GM18519 (cell line): ENCODE results near the gene SPATS2.

ENCODE experiments used
- ATAC-seq: cut with Tn5 transposase; IDR thresholded peaks from one replicate; pipeline ENCODE4 v1.9.1; 2021; ENCODE audit warnings: mild to moderate bottlenecking, moderate library complexity; ENCODE audit not compliant: unreplicated experiment, low FRiP score

The SPATS2 gene

DNA sequence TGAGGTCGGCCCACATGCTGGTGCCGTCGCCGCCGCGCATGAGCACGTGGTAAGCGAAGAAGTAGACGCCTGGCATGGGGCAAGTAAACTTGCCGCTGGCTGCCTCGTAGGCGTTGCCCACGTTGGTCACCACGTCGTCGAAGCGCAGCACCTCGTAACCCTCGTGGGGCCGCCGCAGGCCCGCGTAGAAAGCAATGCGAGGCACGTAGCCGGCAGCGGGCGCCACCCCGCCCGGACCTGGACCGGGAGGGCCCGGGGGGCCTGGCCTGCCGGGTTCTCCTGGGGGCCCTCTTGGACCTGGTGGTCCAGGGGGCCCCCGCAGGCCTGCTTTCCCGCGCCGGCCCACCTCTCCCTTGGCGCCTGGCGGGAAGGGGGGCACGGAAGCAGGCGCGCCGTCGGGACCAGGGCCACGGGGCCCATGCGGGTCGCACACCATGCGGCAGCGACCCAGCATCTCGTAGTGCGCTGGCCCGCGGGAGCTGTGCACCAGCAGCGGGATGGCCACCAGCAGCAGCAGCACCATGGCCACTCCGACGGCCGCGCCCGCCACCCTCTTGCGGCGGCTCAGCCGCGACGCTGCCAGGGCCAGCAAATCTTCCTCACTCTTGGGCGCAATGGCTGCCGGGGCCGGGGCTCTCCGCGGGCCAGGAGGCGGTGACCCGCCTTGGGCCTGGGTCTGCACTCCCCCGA lies 31.2 kb upstream of the SPATS2 start:
- ATAC-seq: no peak

GRCh38 chr12:49336645-49337584 lies 30.3 kb upstream of the SPATS2 start, which contains the start of gene C1QL4:
Gene C1QL4 (minus strand): TSS chr12:49337188. CDS start chr12:49336477, 711 bp downstream.
- ATAC-seq: no peak

DNA sequence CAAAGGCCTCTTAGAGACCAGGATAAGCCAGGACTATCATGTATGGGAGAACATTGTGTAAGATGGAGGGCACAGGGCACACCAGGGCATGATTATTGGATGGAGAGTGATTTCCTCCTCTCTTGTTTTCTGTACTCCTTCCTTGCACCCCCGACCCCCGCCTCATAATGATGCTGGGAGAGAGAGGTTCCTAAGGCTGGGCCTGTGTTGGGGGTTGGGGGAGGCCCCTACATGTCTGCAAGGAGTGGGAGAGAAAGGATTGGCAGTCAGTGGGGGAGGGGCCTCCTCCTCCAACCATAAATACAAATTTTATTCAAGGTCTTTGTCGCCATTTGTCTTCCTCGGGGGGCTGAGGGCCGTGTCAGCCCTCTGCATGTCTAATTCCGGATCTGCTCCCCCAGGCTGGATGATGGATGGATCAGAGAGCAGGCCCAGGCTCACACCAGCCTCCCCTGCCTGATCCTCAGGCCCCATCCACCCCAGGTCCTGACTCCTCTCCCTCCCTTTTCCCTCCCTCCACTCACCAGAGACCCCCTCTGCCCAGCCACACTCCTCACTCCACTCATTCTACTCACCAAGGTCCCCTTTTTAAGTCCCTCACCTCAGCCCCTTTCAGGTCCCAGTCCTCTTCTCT lies 28.3 kb upstream of the SPATS2 start:
- no peak for ATAC-seq

DNA sequence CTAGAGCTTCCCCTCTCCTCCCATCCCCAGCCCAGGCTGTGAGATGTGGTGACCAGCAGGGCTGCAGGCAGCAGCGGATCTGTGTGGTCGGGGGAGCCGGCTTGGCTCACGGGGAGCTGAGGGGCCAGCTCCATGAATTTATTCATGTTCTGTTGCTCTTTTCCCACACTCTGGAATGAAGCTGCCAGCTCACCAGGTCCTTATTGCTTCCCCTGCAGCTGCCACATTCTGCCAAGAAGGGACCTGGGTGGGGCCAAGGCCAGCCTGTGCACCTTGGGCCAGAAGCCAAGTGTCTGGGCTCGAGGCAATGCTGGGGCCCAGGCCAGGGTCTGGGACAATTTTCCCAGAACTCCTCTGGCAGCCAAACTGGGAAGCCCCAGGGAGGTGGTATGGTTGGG lies 27.8 kb upstream of the SPATS2 start:
- ATAC-seq: no peak

DNA sequence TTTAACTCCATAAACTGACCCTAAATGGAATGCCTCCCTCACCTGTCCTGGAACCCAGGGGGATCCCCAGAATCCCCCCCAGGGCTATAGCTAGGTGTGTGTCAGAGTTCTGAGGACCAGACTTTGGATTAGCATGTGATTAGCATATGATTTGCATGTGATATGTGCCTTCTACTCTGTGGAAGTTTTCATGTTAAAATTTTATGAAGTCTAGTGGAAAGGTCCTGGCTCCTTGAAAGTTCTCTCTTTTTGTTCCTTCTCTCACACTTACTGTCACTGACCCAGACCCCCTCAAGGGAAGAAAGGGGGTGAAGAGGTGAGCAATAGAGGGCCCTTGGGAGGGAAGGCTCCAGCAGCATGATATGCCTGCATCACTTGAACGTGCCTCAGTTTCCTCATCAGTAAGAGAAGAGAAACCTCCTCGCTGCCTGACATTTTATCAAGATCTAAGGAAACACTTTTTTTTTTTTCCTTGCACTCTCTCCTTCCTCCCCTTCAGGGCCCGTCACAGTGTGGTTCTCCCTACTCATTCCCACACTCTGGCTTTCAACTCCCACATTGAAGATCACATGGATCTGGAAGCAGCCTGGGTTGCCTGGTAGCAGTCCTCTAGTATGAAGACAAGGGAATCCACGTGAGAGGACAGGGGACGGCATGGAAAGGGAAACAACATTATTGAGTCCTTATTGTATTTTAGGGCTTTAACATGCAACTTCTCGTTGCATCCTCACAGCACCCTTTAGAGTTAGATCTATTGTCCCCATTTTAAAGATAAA lies 27.0 kb upstream of the SPATS2 start:
- ATAC-seq: no peak

GRCh38 chr12:49340971-49341776 lies 26.1 kb upstream of the SPATS2 start:
- ATAC-seq: no peak

DNA sequence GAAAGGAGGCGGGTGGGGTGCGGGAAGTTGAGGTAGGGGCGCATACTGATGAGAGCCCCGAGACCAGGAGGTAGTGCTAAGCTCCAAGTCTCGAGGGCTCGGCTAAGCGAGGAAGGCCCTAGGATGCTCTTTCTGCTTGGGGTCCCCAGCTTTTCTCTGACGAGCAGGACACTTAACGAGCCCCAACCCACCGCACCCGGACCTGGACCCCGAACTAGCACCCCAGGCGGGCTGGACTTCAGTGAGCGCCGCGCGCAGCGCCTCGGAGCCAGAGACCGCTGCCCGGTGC lies 25.5 kb upstream of the SPATS2 start:
- ATAC-seq: no peak

GRCh38 chr12:49342066-49342913 lies 25.0 kb upstream of the SPATS2 start:
- peak; percentile 53 for ATAC-seq

GRCh38 chr12:49342914-49343731 lies 24.1 kb upstream of the SPATS2 start:
- ATAC-seq: no peak

GRCh38 chr12:49344486-49345050 lies 22.7 kb upstream of the SPATS2 start:
- no peak for ATAC-seq

- ATAC-seq: no peak
Measured at GRCh38 chr12:49345051-49345824, 22.0 kb upstream of the SPATS2 start.

DNA sequence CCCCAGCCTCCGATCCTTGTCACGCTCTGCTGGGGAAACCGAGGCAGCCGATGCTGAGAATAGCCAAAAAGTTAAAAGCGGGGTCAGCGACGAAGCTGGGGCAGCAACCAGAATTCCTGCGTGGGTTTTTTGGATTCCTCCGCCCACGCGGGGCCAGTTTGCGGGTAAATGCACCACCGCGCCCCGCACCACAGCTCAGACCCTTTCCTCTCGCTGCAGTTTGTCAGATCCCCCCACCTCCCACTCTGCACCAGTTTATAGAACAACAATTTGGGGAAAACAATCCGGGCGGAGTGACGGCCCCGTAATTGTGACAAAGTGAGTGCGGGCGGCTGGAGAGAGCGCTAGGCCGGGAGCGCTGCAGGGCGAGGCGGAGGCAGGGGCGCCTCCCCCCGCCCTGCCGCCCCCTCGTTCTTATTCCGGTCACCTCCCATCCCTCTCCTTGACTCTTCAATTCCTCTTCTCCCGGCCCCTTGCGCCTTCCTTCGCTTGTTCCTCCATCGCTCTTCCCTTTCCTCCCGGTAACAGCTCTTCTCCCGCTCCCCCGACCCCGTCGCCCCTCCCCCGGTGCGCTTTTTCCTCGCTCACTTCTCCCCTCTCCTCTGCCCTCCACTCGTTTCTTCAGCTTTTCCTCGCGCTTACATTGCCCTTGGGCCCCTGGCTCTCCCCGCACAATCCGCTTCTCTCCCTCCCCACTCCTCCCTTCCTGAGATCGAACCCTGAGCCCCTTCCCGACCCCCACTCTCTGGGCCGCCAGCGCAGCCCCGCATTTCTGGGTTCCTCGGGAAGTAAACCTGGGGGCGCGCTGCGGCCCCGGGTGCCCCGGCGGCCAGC lies 21.2 kb upstream of the SPATS2 start:
- ATAC-seq: no peak

DNA sequence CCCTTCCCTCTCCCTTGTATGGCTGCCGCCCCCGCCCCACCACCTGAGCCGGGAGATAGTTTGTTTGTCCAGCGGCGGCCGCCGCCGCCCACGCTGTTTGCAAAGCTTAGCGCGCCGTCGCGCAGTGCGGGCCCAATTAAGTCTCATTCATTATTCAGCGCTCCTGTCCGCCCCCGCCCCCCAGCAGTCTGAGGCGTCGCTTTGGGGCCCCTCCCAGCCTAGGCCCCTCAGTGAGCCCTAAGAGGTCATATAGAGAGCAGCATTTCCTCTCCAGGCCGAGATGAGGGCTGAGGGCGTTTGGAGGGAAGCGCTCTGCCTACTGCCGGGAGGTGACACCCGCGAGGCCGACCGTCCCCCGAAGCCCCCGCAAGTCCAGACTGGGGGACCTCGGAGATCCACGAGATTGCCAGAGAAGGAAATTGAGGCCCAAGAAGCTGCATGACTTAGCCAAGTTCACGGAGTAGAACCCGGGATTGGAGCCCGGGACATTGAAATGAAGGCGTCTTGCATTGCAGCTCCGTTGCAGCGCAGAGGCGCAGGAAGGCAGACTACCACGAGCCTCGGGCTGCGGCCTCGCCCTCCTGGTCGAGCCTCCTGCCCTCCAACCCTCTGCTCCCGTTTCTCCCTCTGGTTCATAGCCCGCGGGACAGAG lies 20.5 kb upstream of the SPATS2 start, which contains the start of gene DNAJC22:
Gene DNAJC22 (plus strand): TSS at position 230 of the 652 bp plus-strand sequence. CDS start 1,985 bp downstream, outside the sequence.
- no peak for ATAC-seq

DNA sequence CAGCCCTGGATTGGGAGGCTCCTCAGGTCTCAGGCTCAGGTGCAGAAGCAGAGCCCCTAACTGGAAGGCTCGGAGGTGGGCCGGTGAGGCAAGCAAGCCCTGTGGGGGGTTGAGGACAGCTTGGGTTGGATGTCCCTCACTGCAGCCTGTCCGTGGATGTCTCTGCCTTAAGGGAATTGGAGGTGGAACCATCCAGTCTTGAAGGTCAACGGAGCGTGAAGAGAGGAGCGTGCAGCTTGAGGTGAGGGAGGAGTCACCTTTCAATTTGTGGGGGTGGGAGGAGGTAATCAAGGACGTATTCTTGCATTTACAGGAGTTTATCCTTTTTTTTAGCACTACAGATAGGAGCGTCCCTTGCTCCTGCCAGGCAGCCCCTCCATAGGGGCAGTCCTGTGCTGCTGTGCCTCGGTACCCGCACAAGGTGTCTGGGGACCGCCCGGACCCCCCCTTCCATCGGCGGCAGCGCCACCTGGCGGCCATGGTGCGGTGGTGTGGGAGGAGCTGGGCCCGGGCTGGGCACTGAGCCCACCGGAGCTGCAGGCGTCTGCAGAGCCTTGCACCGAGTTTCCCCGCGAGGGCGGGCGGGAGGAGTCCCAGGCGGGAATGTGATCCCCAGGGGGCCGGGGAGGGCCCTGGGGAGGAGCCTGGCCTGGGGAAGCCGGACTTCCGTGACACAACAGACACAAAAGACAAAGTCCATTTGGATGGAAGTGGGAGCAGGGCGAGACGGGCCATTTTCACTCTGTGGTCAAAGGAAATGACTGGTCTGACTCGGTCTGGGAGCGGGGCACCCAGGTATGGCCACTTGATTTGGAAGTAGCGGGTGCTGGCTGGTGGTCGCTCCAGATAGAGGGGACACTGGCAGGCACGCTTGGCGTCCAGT lies 19.7 kb upstream of the SPATS2 start:
- ATAC-seq: no peak

GRCh38 chr12:49348781-49349180 lies 18.5 kb upstream of the SPATS2 start:
- ATAC-seq: no peak
